Trophoblast cell (in vitro differentiated cells and primary cell): ENCODE measurements around the gene P2RY6.

Experiments used
- DNase-seq, 2 donors: peaks; one replicate each; pipeline ENCODE4 v3.0.0-alpha.2; 2016
- H2AFZ ChIP-seq: 2 replicates; pipeline ENCODE4 v1.6.1; 2013; ENCODE audit warnings: low read length, moderate library complexity, mild to moderate bottlenecking; ENCODE audit not compliant: insufficient read depth, poor library complexity
- H2AK5ac ChIP-seq: 2 replicates; pipeline ENCODE4 v1.6.1; 2013; ENCODE audit warnings: mild to moderate bottlenecking, low read length
- H2BK120ac ChIP-seq: 2 replicates; pipeline ENCODE4 v1.6.1; 2013; ENCODE audit warnings: low read length, mild to moderate bottlenecking, moderate library complexity; ENCODE audit not compliant: insufficient read depth, poor library complexity
- H2BK12ac ChIP-seq: 2 replicates; pipeline ENCODE4 v1.6.1; 2013; ENCODE audit warnings: mild to moderate bottlenecking, low read length, moderate library complexity
- H2BK5ac ChIP-seq: 2 replicates; pipeline ENCODE4 v1.6.1; 2013; ENCODE audit warnings: low read length, low read depth, moderate library complexity, mild to moderate bottlenecking; ENCODE audit not compliant: poor library complexity
- H3K14ac ChIP-seq: 2 replicates; pipeline ENCODE4 v1.6.1; 2013; ENCODE audit warnings: mild to moderate bottlenecking, low read length
- H3K18ac ChIP-seq: 2 replicates; pipeline ENCODE4 v1.6.1; 2013; ENCODE audit warnings: mild to moderate bottlenecking, low read length
- H3K23ac ChIP-seq: 2 replicates; pipeline ENCODE4 v1.6.1; 2013; ENCODE audit warnings: low read length
- H3K27ac ChIP-seq: 2 replicates; pipeline ENCODE4 v1.5.1; 2013; ENCODE audit warnings: low read depth, mild to moderate bottlenecking, inconsistent platforms, low read length, moderate library complexity
- H3K27me3 ChIP-seq: 2 replicates; pipeline ENCODE4 v1.6.1; 2013; ENCODE audit warnings: inconsistent platforms, mild to moderate bottlenecking, low read length, moderate library complexity; ENCODE audit not compliant: insufficient read depth
- H3K36me3 ChIP-seq, 2 experiments: 1 replicate in 1 of 2; 2 replicates in 1 of 2; pipeline ENCODE4 v1.6.1; 2013; ENCODE audit warnings: low read length in 2 of 2, mild to moderate bottlenecking in 2 of 2, moderate library complexity in 1 of 2; ENCODE audit not compliant: insufficient read depth in 2 of 2, control insufficient read depth in 1 of 2
- H3K4ac ChIP-seq: 2 replicates; pipeline ENCODE4 v1.6.1; 2013; ENCODE audit warnings: low read depth, mild to moderate bottlenecking, low read length, moderate library complexity
- H3K4me1 ChIP-seq, 2 experiments: 1 replicate in 1 of 2; 2 replicates in 1 of 2; pipeline ENCODE4 v1.6.1; 2013; ENCODE audit warnings: low read length in 2 of 2, mild to moderate bottlenecking in 2 of 2, moderate library complexity in 1 of 2; ENCODE audit not compliant: insufficient read depth in 2 of 2, control insufficient read depth in 1 of 2
- H3K4me2 ChIP-seq: 2 replicates; pipeline ENCODE4 v1.6.1; 2013; ENCODE audit warnings: inconsistent platforms, mild to moderate bottlenecking, low read length, moderate library complexity
- H3K4me3 ChIP-seq: 2 replicates; pipeline ENCODE4 v1.5.1; 2013; ENCODE audit warnings: mild to moderate bottlenecking, low read depth, low read length, inconsistent platforms
- H3K79me1 ChIP-seq: one replicate; pipeline ENCODE4 v1.6.1; 2013; ENCODE audit warnings: low read length
- H3K79me2 ChIP-seq: 2 replicates; pipeline ENCODE4 v1.6.1; 2013; ENCODE audit warnings: low read length, mild to moderate bottlenecking; ENCODE audit not compliant: control insufficient read depth, insufficient read depth, poor library complexity
- H3K9ac ChIP-seq: 2 replicates; pipeline ENCODE4 v1.6.1; 2013; ENCODE audit warnings: mild to moderate bottlenecking, low read length
- H3K9me3 ChIP-seq: 2 replicates; pipeline ENCODE4 v1.6.1; 2013; ENCODE audit warnings: low read depth, mild to moderate bottlenecking, control low read depth, inconsistent platforms, low read length; ENCODE audit not compliant: insufficient read depth
- H4K12ac ChIP-seq: 2 replicates; pipeline ENCODE4 v1.6.1; 2013; ENCODE audit warnings: low read depth, mild to moderate bottlenecking, low read length, moderate library complexity
- H4K8ac ChIP-seq: 2 replicates; pipeline ENCODE4 v1.6.1; 2013; ENCODE audit warnings: low read depth, mild to moderate bottlenecking, low read length, moderate library complexity
- H4K91ac ChIP-seq: one replicate; pipeline ENCODE4 v1.6.1; 2013; ENCODE audit warnings: low read depth, mild to moderate bottlenecking, low read length, moderate library complexity
- WGBS: extraction: QIAGEN DNeasy Blood & Tissue Kit; methylation state at CpG from one replicate; pipeline ENCODE4 v1.1.7; 2013; ENCODE audit warnings: missing lambda C conversion rate; ENCODE audit not compliant: insufficient read length, insufficient coverage; ENCODE audit errors: extremely low coverage; 5-methylcytosine and 5-hydroxymethylcytosine counted together

The P2RY6 gene

DNA sequence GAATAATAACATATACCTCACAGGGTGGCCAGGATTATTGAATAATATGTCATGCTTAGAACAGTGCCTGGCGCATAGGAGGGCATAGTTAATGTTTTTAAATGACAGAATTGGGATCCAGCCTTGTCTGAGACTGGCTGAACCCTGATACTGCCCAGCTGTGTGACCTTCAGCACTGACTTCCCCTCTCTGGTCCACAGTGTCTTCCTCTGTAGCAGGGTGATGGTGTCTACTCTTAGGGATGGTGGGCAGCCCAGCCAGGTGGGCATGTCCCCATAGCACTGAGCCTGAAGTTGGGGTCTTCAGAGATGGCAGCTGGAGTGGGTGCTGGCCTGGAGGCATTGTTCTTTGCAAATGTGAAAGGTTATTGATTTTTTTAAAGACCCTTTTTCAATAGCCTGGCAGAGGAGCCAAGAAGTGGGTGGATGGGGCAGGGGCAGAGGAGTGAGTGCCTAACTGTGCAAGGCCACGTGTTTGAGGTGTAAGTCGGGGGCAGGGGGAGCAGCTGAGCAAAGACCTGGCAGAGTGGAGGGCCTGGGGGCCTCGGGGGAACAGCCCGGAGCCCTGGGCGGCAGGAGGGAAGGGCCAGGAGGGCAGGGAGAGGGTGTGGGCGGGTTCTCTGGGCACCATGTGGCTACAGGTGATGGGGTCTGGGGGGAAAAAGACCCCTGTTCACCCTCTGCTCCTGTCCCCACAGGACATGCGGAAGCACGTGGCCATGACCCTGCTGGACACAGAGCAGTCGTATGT lies 74.2 kb downstream of the P2RY6 start:
- WGBS = no CpG with 5 or more reads among the region's 10 CpGs
- H3K36me3 ChIP-seq = peaks cover 20 to 33% of the 10 kb centered on the region in 2 experiments

DNA sequence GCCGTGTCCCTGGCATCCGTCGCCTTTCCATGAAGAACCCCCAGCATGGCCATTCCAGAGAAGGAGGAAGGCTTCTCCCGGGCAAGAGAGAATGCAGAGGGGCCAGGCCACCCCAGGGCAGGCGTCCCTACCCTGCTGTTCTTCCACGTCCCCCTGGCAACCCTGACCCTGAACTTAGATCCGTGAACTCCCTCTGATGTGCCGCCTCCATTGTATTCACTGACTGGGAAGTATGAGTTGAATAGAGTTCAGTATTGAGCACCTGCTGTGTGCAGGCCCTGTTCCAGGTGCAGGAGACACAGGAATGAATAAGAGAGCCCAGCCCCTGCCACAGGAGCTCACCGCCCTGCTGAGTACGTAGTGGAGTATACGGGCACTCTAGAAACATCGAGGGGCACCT lies 74.9 kb downstream of the P2RY6 start:
- no peak overlapping the region for H3K27ac ChIP-seq
- H4K91ac ChIP-seq = no peak overlapping the region
- H3K79me1 ChIP-seq = no peaks in the 10 kb centered on the region
- H2BK12ac ChIP-seq = no peak overlapping the region
- peaks cover 20 to 32% of the 10 kb centered on the region in 2 experiments for H3K36me3 ChIP-seq
- no peak overlapping the region for H3K9ac ChIP-seq
- no peak overlapping the region for H3K18ac ChIP-seq
- no peak overlapping the region for H4K12ac ChIP-seq
- DNase-seq = no peak
- H4K8ac ChIP-seq = no peak overlapping the region
- peaks cover 4% of the 10 kb centered on the region for H3K9me3 ChIP-seq
- H3K27me3 ChIP-seq = no peaks in the 10 kb centered on the region
- H3K4me3 ChIP-seq = no peak overlapping the region
- no peak overlapping the region for H3K14ac ChIP-seq
- peaks cover 4 to 10% of the 10 kb centered on the region in 2 experiments for H3K4me1 ChIP-seq
- no peak overlapping the region for H2AK5ac ChIP-seq
- H3K4ac ChIP-seq = no peak overlapping the region
- H3K23ac ChIP-seq = no peak overlapping the region
- H3K4me2 ChIP-seq = no peak overlapping the region
- H3K79me2 ChIP-seq = peaks cover 4% of the 10 kb centered on the region
- no CpG with 5 or more reads among the region's 12 CpGs for WGBS
- no peak overlapping the region for H2BK120ac ChIP-seq
- no peak overlapping the region for H2AFZ ChIP-seq
- H2BK5ac ChIP-seq = no peak overlapping the region

More for the DNA sequence above, 74.2 kb downstream of the P2RY6 start:
- no peak overlapping the region for H3K4me3 ChIP-seq
- no peak overlapping the region for H3K23ac ChIP-seq
- no peak overlapping the region for H3K9ac ChIP-seq
- H2BK5ac ChIP-seq = no peak overlapping the region
- no peak overlapping the region for H2AFZ ChIP-seq
- H4K12ac ChIP-seq = no peak overlapping the region
- H3K4ac ChIP-seq = no peak overlapping the region
- no peak overlapping the region for H3K14ac ChIP-seq
- H2BK12ac ChIP-seq = no peak overlapping the region
- no peak overlapping the region for H3K4me2 ChIP-seq
- H3K9me3 ChIP-seq = peaks cover 4% of the 10 kb centered on the region
- H3K79me1 ChIP-seq = no peaks in the 10 kb centered on the region
- no peak overlapping the region for H4K91ac ChIP-seq
- H2BK120ac ChIP-seq = no peak overlapping the region
- H3K4me1 ChIP-seq = peaks cover 9 to 14% of the 10 kb centered on the region in 2 experiments
- H3K27ac ChIP-seq = no peak overlapping the region
- no peak overlapping the region for H4K8ac ChIP-seq
- H3K18ac ChIP-seq = no peak overlapping the region
- no peaks in the 10 kb centered on the region for H3K27me3 ChIP-seq
- H3K79me2 ChIP-seq = peaks cover 4% of the 10 kb centered on the region
- no peak overlapping the region for H2AK5ac ChIP-seq
- DNase-seq = no peak
